ENCODE results near the gene PLB1.

DNA sequence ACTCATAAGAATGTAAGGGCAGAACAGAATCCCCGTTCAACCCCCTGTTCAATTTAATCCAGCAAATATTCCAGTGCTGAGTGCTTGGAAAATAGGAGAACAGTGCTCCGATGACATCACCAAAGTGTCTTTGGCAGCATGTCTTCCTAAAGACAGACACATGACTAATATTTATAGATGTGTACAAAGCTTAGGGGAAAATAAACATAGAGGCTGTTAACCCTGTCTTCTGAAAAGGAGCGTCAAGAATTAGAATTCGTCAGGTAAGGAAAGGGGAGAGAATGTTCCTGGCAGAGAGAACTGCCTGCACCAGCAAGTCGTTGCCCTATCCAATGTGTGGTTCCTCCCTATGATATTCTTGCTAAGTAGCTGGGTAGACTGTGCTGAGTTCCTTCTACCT is 72.7 kb downstream of the PLB1 start:
- TF ChIP-seq, protein P1, sequence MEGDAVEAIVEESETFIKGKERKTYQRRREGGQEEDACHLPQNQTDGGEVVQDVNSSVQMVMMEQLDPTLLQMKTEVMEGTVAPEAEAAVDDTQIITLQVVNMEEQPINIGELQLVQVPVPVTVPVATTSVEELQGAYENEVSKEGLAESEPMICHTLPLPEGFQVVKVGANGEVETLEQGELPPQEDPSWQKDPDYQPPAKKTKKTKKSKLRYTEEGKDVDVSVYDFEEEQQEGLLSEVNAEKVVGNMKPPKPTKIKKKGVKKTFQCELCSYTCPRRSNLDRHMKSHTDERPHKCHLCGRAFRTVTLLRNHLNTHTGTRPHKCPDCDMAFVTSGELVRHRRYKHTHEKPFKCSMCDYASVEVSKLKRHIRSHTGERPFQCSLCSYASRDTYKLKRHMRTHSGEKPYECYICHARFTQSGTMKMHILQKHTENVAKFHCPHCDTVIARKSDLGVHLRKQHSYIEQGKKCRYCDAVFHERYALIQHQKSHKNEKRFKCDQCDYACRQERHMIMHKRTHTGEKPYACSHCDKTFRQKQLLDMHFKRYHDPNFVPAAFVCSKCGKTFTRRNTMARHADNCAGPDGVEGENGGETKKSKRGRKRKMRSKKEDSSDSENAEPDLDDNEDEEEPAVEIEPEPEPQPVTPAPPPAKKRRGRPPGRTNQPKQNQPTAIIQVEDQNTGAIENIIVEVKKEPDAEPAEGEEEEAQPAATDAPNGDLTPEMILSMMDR (conservative IDR thresholded peaks at IDR 0.05; ENCODE audit: low read length) = no peak
- no peak for TF ChIP-seq EZH2phosphoT487 (IDR thresholded peaks at IDR 0.05; ENCODE audit: borderline replicate concordance, low read depth, low read length)
